Endothelial cell of umbilical vein (primary cell): Measurements from ENCODE around the gene TBC1D8. TPM values are rescaled to one million over a fixed set of nuclear protein-coding genes. Genes with fewer than 3 reads are reported as not detected.

Experiments
- BruUV-seq: library from RNA; stranded (reverse); fragments of 400-500 nt; replicated peaks from 2 replicates; lab custom pipeline; 2021; lab: Mats Ljungman, UMichigan
- CTCF ChIA-PET: fragments of 300-600, 350-600 bp; sonication (Branson Sonifier 250); formaldehyde crosslinking; loops from one replicate; lab custom pipeline; 2021; ENCODE audit warnings: antibody characterized with exemption, inconsistent platforms; lab: Charles Lee
- POLR2A ChIA-PET: fragments of 300-600, 350-600 bp; sonication (Branson Sonifier 250); formaldehyde crosslinking; loops from one replicate; lab custom pipeline; 2021; ENCODE audit warnings: antibody characterized with exemption, inconsistent platforms; lab: Charles Lee
- DNase-seq: peaks from one replicate; pipeline ENCODE4 v3.0.0-alpha.2; 2011; ENCODE audit warnings: low read depth, low spot score
- FAIRE-seq: peaks from 2 replicates; lab custom pipeline; 2011; peaks lifted over from hg19 to GRCh38; lab: Jason Lieb, UNC
- H2AFZ ChIP-seq: 2 replicates; pipeline ENCODE4 v1.6.0; 2012; ENCODE audit warnings: low read depth, low read length, control low read depth, inconsistent platforms
- H3K27ac ChIP-seq: 2 replicates; pipeline ENCODE4 v1.5.1; 2011; ENCODE audit warnings: low read depth, mild to moderate bottlenecking, control low read depth, low read length, moderate library complexity; ENCODE audit not compliant: insufficient read depth
- H3K27me3 ChIP-seq, 2 experiments: 2 replicates each; pipeline versions ENCODE4 v1.6.0 to v1.6.1; 2011; ENCODE audit warnings: low read length in 2 of 2, mixed read lengths in 1 of 2; ENCODE audit not compliant: control insufficient read depth in 2 of 2, insufficient read depth in 2 of 2
- H3K36me3 ChIP-seq, 2 experiments: 2 replicates in 1 of 2; 3 replicates in 1 of 2; pipeline ENCODE4 v1.5.1; 2011; ENCODE audit warnings: low read length in 2 of 2, mild to moderate bottlenecking in 1 of 2, moderate library complexity in 1 of 2; ENCODE audit not compliant: control insufficient read depth in 2 of 2, insufficient read depth in 2 of 2; ENCODE audit errors: extremely low read depth in 1 of 2
- H3K4me1 ChIP-seq: 3 replicates; pipeline ENCODE4 v1.5.1; 2011; ENCODE audit warnings: mild to moderate bottlenecking, low read length; ENCODE audit not compliant: control insufficient read depth, insufficient read depth; ENCODE audit errors: extremely low read depth
- H3K4me2 ChIP-seq: 2 replicates; pipeline ENCODE4 v1.6.1; 2011; ENCODE audit warnings: low read length, control low read depth, mixed read lengths; ENCODE audit not compliant: insufficient read depth
- H3K4me3 ChIP-seq, 3 experiments: fragments of 200-600 bp in 1 of 3; sonication (generic), shearing (Covaris generic) in 1 of 3; replicated peaks in 1 of 3; 2 replicates each; pipeline ENCODE4 v1.5.1; 2011 to 2016; ENCODE audit warnings: control low read depth in 3 of 3, low read length in 3 of 3, mild to moderate bottlenecking in 2 of 3, inconsistent platforms in 1 of 3, low read depth in 1 of 3, moderate library complexity in 1 of 3; ENCODE audit not compliant: insufficient read depth in 1 of 3
- H3K79me2 ChIP-seq: 2 replicates; pipeline ENCODE4 v1.6.0; 2012; ENCODE audit warnings: low read length, inconsistent platforms; ENCODE audit not compliant: control insufficient read depth, insufficient read depth
- H3K9ac ChIP-seq: replicated peaks from 2 replicates; pipeline ENCODE3; 2011; ENCODE audit warnings: low read length, control low read depth; ENCODE audit not compliant: insufficient read depth; ENCODE audit errors: extremely low read depth
- H3K9me1 ChIP-seq: replicated peaks from 3 replicates; pipeline ENCODE4 v1.6.0; 2011; ENCODE audit warnings: mild to moderate bottlenecking, low read length; ENCODE audit not compliant: control insufficient read depth, insufficient read depth; ENCODE audit errors: extremely low read depth
- H3K9me3 ChIP-seq: replicated peaks from 2 replicates; pipeline ENCODE4 v1.5.1; 2012; ENCODE audit warnings: low read length, inconsistent platforms; ENCODE audit not compliant: control insufficient read depth, insufficient read depth
- H4K20me1 ChIP-seq: replicated peaks from 2 replicates; pipeline ENCODE3; 2011; ENCODE audit warnings: mild to moderate bottlenecking, low read length; ENCODE audit not compliant: control insufficient read depth, insufficient read depth; ENCODE audit errors: extremely low read depth
- CTCF ChIP-seq, 2 donors: IDR thresholded peaks; 1 replicate in 1 of 2; 2 replicates in 1 of 2; pipeline ENCODE4 v1.5.1; 2011; ENCODE audit warnings: low read length in 2 of 2, mild to moderate bottlenecking in 2 of 2, moderate library complexity in 2 of 2, control low read depth in 1 of 2, inconsistent platforms in 1 of 2, low read depth in 1 of 2; ENCODE audit not compliant: insufficient read depth in 1 of 2; ENCODE audit errors: extremely low read depth in 1 of 2
- EZH2 ChIP-seq: IDR thresholded peaks from 2 replicates; pipeline ENCODE4 v1.6.1; 2012; ENCODE audit warnings: borderline replicate concordance, low read depth, mild to moderate bottlenecking, moderate library complexity, low read length, inconsistent platforms; ENCODE audit not compliant: severe bottlenecking
- FOS ChIP-seq: IDR thresholded peaks from 2 replicates; pipeline ENCODE4 v1.6.1; 2011; ENCODE audit warnings: mild to moderate bottlenecking, low read length, moderate library complexity, borderline replicate concordance; ENCODE audit not compliant: insufficient read depth
- GATA2 ChIP-seq: IDR thresholded peaks from 2 replicates; pipeline ENCODE4 v1.7.0; 2011; ENCODE audit warnings: low read depth, mild to moderate bottlenecking, moderate library complexity, mixed read lengths, low read length; ENCODE audit not compliant: insufficient read length, insufficient read depth
- JUN ChIP-seq: IDR thresholded peaks from 2 replicates; pipeline ENCODE4 v1.6.1; 2011; ENCODE audit warnings: borderline replicate concordance, low read depth; ENCODE audit not compliant: insufficient read length, insufficient read depth
- MAX ChIP-seq: IDR thresholded peaks from 2 replicates; pipeline ENCODE4 v1.6.1; 2011; ENCODE audit not compliant: insufficient read depth, insufficient read length
- MYC ChIP-seq: IDR thresholded peaks from one replicate; pipeline ENCODE4 v1.6.1; 2011; ENCODE audit warnings: mild to moderate bottlenecking, low read depth, low read length
- POLR2A ChIP-seq: IDR thresholded peaks from 2 replicates; pipeline ENCODE4 v1.6.1; 2012; ENCODE audit warnings: low read depth, mild to moderate bottlenecking, control low read depth, low read length
- POLR2AphosphoS5 ChIP-seq: IDR thresholded peaks from 2 replicates; pipeline ENCODE4 v1.6.1; 2012; ENCODE audit warnings: low read depth, mild to moderate bottlenecking, control low read depth, low read length, moderate library complexity; ENCODE audit not compliant: insufficient read depth
- dilution Hi-C: fragments of 300-500 bp; cut with MboI; formaldehyde crosslinking; loops from one replicate; pipeline ENCODE4 v1.15.0; 2019; ENCODE audit warnings: low sequenced_read_pairs; ENCODE audit not compliant: extremely low pct_ligation_motif_present
- intact Hi-C: fragments of 100-400 bp; cut with micrococcal nuclease; formaldehyde crosslinking; loops from one replicate; pipeline ENCODE4 v1.10.0; 2022
- polyA plus RNA-seq, 4 experiments: library from polyadenylated mRNA; depleted of rRNA in 3 of 4; stranded (reverse) in 3 of 4; unstranded in 1 of 4; fragments of >200 nt; gene quantifications; 2 replicates each; pipeline versions ENCODE4 v1.2.1 to v1.2.3, GENCODE V29; 2011 to 2012; ENCODE audit warnings: missing spikeins in 1 of 4
- total RNA-seq: library from RNA; stranded (reverse); gene quantifications from 2 replicates; pipeline ENCODE4 v1.2.3, GENCODE V29; 2021

The TBC1D8 gene
- total and polyA plus RNA-seq, 2 donors (not counting 3 experiments of a cell fraction or from before 2014, with no cell fraction given): 28.5 to 32.1 TPM

- POLR2A ChIA-PET: no interaction called here
Observed at GRCh38 chr2:101146535-101146934, 4.6 kb downstream of the TBC1D8 start.

More at GRCh38 chr2:101146535-101146934, 4.6 kb downstream of the TBC1D8 start:
- no peaks in the 10 kb centered on the region for H4K20me1 ChIP-seq
- intact Hi-C loops (no loop called here), dilution Hi-C loops (no loop called here)
- H3K27me3 ChIP-seq: no peaks in the 10 kb centered on the region
- peaks cover 91% of the 10 kb centered on the region for H3K79me2 ChIP-seq
- H3K36me3 ChIP-seq: no peaks in the 10 kb centered on the region
- no peak overlapping the region for H3K4me3 ChIP-seq
- H3K4me2 ChIP-seq: no peak overlapping the region
- no TSS peak for BruUV-seq
- peaks cover 21% of the 10 kb centered on the region for H3K4me1 ChIP-seq
- TF ChIP-seq JUN (no peak), CTCF (IDR thresholded peaks at IDR 0.05; ENCODE audit: extremely low read depth in 1 of 2, insufficient read depth in 1 of 2, low read depth in 1 of 2, low read length in 2 of 2) (no peak), FOS (no peak), POLR2A (no peak), EZH2 (no peak), POLR2AphosphoS5 (no peak), MYC (no peak), MAX (no peak), GATA2 (no peak)
- DNase-seq (no peak), FAIRE-seq (no peak)
- H2AFZ ChIP-seq: no peak overlapping the region
- H3K27ac ChIP-seq: no peak overlapping the region
- H3K9me3 ChIP-seq: no peaks in the 10 kb centered on the region
- no peak overlapping the region for H3K9ac ChIP-seq
- CTCF ChIA-PET: interaction anchor here (1.9 kb wide), 1 partner anchor 22 kb away, joined by 4 read pairs; no protein-coding TSS in a partner anchor
- H3K9me1 ChIP-seq: no peaks in the 10 kb centered on the region
